ENCODE data around the gene XIST.

DNA sequence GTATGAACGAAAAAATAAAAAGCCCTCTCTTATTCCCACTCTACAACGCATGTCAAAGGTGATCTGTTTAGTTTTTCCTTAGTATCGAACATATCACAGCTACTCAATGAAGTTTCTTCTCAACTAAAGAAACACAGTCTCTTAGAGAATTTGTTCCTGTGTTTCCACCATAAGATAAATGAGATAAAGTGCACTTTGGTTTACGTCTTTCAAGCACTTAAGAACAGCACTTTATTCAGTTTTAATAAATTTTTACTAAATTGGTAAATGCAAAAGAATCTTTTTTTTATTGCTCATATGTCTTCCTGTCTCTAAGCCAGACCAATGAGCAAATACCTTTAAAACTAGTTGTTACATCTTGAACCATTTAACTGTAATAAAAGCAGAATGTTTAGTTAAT lies 29.7 kb downstream of the XIST start:
- no peak for TF ChIP-seq EZH2 (IDR thresholded peaks at IDR 0.05; ENCODE audit: insufficient read depth, low read length)
- TF ChIP-seq, protein P1, sequence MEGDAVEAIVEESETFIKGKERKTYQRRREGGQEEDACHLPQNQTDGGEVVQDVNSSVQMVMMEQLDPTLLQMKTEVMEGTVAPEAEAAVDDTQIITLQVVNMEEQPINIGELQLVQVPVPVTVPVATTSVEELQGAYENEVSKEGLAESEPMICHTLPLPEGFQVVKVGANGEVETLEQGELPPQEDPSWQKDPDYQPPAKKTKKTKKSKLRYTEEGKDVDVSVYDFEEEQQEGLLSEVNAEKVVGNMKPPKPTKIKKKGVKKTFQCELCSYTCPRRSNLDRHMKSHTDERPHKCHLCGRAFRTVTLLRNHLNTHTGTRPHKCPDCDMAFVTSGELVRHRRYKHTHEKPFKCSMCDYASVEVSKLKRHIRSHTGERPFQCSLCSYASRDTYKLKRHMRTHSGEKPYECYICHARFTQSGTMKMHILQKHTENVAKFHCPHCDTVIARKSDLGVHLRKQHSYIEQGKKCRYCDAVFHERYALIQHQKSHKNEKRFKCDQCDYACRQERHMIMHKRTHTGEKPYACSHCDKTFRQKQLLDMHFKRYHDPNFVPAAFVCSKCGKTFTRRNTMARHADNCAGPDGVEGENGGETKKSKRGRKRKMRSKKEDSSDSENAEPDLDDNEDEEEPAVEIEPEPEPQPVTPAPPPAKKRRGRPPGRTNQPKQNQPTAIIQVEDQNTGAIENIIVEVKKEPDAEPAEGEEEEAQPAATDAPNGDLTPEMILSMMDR (IDR thresholded peaks at IDR 0.05; ENCODE audit: insufficient read depth, low read depth, low read length), result no peak

All from astrocyte (in vitro differentiated cells and primary cell).